HG03097 (cell line): ENCODE results near the gene CLNK.

ENCODE experiments used
- ATAC-seq: cut with Tn5 transposase; IDR thresholded peaks from one replicate; pipeline ENCODE4 v1.9.1; 2021; ENCODE audit not compliant: unreplicated experiment, low FRiP score

The CLNK gene

DNA sequence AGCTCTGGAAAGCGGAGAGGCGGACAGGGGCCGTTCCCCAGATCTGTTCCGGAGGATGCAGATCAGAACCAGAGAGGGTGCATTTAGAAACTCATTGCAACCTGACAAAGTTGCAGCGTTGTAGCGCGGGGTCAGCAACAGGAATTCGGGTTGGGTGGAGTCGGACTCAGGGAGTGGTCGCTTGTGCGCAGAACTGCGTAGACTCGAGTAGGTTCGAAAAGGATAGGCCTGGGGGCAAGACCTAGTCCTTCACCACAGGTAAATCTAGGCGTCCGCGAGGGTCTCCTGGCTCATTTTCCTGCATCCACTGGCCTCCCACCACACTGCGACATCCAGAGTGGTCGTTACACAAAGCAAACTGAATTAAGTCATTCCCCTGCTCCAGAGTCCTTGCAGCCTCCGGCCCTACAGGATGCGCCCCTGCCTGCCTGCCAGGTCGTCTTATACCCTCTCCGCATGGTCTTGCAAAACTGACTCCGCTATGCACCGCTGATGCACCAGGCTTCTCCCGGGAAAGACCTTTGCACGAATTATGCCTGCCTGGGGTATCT is 222.6 kb downstream of the CLNK start:
- no peak for ATAC-seq

GRCh38 chr4:10461091-10461849 is 223.3 kb downstream of the CLNK start:
- ATAC-seq, result peak; percentile 81

GRCh38 chr4:10460313-10461047 is 224.1 kb downstream of the CLNK start:
- ATAC-seq, result no peak

- ATAC-seq, result no peak
These were observed 225.3 kb downstream of the CLNK start for GRCh38 chr4:10459305-10459704.

DNA sequence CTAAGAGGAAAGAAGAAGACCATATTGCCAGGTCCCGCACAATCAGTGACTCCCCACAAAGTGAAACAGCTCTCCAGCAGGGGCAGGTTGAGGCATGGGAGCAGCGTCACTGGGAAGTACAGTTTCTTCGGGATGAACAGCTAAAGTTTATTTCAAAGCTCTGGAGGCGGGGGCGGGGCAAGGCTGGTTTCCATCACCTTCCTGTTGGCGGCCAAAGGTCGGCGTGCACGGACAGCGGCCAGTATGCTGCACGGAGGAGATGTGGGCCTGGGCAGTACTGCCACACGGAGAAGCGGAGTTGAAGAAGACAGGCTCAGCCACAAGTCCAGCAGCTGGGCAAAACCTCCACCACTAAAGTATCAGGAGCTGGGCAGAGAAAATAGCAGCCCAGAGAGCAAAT is 226.4 kb downstream of the CLNK start:
- no peak for ATAC-seq

GRCh38 chr4:10457255-10457801 is 227.2 kb downstream of the CLNK start, which contains the start of gene ZNF518B:
Gene ZNF518B, minus strand, starts transcription at chr4:10457426. Its CDS starts 11,098 bp downstream, at chr4:10446328.
- peak; percentile 75 for ATAC-seq

DNA sequence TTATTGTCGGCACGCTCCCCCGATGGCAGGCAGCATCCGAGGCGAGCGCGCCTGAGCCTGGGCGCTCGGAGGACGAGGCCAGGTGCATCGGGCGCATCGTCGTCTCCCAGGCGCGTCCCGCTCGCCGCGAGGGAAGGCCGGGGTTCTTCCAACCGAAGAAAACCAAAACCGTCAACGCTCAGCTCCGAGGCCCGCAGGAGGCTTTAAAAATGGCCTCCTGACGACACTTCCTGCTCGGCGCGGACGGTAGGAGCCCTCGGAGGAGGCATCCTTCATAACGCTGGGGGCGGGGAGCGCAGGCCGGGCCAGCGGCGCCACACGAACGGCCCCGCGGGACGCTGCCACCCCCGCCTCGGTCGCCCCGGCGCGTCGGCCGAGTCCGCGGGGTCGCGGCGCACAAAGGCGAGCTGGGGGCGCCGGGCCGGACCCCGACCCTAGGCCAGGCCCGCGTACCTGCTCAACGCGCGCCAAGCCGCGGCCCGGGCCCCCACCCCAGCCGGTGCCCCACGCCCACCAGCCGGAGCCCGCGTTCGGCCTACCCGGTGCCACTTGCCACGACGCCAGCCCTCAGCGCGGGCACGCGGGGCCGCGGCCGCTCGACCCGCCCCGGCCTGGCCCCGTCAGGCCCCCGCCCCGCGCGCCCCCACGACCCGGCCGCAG is 227.8 kb downstream of the CLNK start:
- peak; percentile 47 for ATAC-seq

DNA sequence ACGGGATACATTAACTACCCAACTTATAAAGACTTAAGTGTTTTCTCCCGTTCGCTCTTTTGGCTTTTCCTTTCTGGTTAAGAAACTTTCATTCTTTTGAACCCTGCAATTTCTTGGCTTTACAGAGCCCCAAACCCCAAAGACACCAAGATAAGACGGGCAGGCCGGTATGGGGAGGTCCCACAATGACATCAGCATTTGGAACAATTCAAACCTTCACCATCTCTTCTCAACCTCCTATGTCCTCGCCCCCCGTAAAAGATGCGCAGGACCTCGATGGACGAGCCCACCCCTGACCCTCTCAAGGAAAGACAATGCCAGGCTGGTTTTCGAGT is 228.3 kb downstream of the CLNK start:
- no peak for ATAC-seq

GRCh38 chr4:10455133-10455532 is 229.4 kb downstream of the CLNK start:
- ATAC-seq, result no peak

GRCh38 chr4:10454726-10455125 is 229.8 kb downstream of the CLNK start:
- ATAC-seq, result no peak

- ATAC-seq, result no peak
These were observed 230.4 kb downstream of the CLNK start for GRCh38 chr4:10454121-10454520.

GRCh38 chr4:10448991-10449390 is 235.6 kb downstream of the CLNK start:
- no peak for ATAC-seq

GRCh38 chr4:10442976-10443375 is 241.6 kb downstream of the CLNK start:
- ATAC-seq, result no peak

- no peak for ATAC-seq
These were observed 243.1 kb downstream of the CLNK start for GRCh38 chr4:10441512-10441911.

GRCh38 chr4:10438924-10439323 is 245.6 kb downstream of the CLNK start:
- no peak for ATAC-seq

DNA sequence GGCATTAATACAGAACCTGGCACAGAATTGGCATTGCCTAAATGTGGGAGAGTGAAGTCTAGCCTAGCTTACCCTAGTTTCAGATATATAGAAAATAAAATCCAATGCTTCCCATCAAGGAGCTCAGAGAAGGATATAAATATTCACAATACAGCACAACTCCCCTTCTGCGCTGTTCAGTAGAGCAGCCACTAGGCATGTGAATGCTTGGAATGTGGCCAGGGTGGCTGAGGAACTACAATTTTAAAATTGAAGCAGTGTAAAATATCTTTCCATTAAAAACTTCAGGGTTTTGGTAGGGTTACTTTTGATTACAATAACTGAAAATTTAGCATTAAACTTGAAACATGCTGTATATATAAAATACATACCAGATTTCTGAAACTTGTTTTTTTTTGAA is 246.8 kb downstream of the CLNK start:
- no peak for ATAC-seq
